NK-92 (cell line): ENCODE data around the gene MTHFD1.
"Not testable (repeated sequence)": the region's sequence is repeated elsewhere in the genome, so short reads cannot be mapped to it uniquely, and the experiment has no call there.

Experiments used
- DNase-seq: peaks from one replicate; lab custom pipeline; 2025; ENCODE audit not compliant: unreplicated experiment; lab: John Stamatoyannopoulos, UW

MTHFD1 gene

GRCh38 chr14:64387782-64388532 is at the start of gene MTHFD1:
Gene MTHFD1, plus strand, starts transcription at chr14:64388353. Its CDS starts 75 bp downstream, at chr14:64388428.
- DNase-seq = peak; percentile 66

- DNase-seq = peak; percentile 48
These were observed 49.4 kb upstream of the MTHFD1 start for GRCh38 chr14:64338616-64339316.

DNA sequence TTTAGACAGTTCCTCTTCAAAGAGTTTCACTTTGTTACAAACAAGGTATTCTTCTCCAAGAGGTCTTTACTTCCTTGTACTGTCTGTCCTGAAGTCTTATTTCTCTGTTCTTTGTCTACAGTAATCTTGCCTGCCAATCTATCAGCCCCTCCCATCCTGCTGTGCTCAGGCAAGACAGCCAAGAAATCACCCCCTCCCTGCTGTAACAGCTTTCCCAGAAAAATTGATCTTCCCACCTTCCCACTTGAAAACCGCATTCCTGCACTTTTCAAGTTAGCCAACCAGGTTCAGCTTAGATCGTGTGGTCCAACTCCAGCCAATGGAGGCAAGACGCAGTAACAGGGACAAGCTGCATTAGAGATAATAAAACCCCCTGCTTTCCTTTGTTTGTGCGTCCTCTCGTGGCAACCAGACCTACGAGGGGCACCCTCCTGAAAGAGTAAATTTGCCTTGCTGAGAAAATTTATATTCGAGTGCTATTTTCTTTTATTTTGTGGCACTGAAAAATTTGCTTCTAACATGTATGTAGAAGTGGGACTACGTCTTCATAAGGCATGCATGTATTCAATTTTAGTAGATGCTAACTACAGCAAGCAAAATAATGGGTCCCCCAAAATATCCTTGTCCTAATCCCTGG is 47.5 kb upstream of the MTHFD1 start:
- no peak for DNase-seq

- no peak for DNase-seq
These were observed 40.4 kb upstream of the MTHFD1 start for GRCh38 chr14:64347748-64348147.

GRCh38 chr14:64349741-64350490 is 38.2 kb upstream of the MTHFD1 start:
- DNase-seq = no peak

DNA sequence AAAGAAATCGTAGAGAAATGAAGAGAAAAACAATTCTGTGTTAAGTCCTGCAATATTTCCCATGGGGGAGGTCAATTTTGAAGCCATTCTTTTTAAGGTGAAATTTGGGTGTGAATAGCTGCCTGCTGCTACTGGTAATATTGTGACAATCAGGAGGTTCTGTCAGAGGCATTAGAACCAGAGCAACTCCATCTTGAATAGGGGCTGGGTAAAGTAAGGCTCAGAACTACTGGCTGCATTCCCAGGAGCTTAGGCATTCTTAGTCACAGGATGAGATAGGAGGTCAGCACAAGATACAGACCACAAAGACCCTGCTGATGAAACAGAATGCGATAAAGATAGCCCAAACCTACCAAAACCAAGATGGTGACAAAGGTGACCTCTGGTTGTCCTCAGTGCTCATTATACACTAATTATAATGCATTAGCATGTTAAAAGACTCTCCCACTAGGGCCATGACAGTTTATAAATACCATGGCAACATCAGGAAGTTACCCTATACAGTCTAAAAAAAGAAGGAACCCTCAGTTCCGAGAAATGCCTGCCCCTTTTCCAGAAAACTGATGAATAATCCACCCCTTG is 24.8 kb upstream of the MTHFD1 start:
- DNase-seq = no peak

DNA sequence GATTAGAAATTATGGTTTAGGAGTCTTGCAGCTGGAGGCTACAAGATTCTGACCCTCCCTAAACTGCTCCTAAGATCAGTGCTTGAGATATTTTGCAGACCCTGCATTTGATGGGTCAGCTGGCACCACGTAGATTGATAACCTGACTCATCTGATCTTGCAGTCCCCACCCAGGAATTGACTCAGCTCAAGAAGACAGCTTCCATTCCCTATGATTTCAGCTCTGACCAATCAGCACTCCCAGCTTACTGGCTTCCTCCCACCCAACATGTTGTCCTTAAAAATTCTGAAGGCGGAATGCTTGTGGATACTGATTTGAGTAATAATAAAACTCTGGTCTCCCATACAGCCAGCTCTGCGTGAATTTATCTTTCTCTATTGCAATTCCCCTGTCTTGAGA is 23.2 kb upstream of the MTHFD1 start:
- no peak for DNase-seq

DNA sequence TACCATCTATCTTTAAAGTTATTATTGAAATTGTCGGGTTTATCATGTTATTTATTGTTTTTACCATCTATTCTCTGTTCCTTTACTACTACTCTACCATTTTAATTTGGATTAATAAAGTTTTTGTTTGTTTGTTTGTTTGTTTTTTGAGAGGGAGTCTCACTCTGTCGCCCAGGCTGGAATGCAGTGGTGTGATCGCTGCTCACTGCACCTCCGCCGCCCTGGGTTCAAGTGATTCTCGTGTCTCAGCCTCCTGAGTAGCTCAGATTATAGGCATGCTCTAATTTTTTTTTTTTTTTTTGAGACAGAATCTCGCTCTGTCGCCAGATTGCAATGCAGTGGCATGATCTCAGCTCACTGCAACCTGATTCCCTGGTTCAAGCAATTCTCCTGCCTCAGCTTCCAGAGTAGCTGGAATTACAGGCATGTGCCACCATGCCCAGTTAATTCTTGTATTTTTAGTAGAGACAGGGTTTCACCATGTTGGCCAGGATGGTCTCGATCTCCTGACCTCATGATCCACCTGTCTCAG is 22.7 kb upstream of the MTHFD1 start:
- not testable (repeated sequence) for DNase-seq

DNA sequence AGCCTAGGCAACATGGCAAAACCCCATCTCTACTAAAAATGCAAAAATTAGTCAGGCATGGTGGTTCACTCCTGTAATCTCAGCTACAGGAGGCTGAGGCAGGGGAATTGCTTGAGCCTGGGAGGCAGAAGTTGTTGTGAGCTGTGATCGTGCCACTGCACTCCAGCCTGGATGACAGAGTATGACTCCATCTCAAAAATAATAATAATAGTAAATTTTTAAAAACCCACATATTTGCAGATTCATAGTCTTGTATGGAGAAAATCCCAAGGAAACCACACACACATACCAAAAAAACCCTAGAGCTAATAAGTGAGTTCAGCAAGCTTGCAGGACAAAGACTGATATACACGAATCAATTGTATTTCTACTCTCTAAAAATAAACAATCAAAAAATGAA is 19.0 kb upstream of the MTHFD1 start:
- DNase-seq = no peak

DNA sequence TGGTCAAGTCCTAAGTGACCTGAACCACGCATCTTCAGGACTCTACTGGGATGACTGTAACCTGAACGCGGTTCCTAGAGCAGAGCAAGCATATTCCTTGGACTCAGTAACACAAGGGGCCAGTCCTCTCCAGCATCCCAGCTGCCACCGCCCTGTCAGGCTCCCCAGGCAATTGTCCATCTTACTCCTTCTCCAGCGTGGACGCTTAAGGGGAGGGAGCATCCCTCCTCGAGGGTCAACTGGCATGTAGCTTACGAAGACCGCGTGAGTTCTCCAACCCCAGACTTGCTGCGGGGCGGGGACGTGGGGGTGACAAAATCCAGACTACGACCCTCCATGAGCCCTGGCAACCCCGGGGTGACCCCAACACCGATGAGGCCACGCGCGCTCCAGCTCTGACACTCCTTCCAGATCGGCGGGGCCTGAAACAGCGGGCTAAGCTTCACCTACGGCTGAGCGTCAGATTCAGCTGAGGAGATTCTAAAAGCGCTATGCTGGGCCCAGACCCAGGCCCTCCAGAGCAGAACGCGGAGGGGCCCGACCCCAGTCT is 846 bp upstream of the MTHFD1 start:
- DNase-seq = no peak

- no peak for DNase-seq
These were observed 556 bp downstream of the MTHFD1 start for GRCh38 chr14:64388533-64389285.

- no peak for DNase-seq
These were observed 3.1 kb downstream of the MTHFD1 start for GRCh38 chr14:64391113-64391725.

GRCh38 chr14:64391986-64392385 is 3.8 kb downstream of the MTHFD1 start:
- DNase-seq = no peak

DNA sequence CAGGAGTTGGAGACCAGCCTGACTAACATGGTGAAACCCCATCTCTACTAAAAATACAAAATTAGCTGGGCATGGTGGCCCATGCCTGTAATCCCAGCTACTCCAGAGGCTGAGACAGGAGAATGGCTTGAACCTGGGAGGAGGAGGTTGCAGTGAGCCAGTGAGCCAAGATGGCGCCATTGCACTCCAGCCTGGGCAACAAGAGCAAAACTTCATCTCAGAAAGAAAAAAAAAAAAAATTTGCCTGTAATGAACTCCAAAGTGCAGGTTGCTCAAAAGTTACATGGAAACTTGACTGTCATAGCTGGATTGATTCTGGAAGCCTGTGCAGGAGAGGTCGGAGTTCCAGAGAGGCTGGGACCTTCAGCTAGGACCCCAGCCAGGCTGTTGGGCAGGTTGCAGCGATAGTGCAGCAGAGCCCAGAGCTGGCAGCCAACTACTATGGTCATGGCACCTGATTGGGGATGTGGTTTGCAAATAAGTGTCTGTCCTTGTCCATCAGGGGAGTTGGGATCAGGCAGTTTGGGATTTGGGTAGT is 5.1 kb downstream of the MTHFD1 start:
- not testable (repeated sequence) for DNase-seq

GRCh38 chr14:64394423-64394822 is 6.3 kb downstream of the MTHFD1 start:
- no peak for DNase-seq

DNA sequence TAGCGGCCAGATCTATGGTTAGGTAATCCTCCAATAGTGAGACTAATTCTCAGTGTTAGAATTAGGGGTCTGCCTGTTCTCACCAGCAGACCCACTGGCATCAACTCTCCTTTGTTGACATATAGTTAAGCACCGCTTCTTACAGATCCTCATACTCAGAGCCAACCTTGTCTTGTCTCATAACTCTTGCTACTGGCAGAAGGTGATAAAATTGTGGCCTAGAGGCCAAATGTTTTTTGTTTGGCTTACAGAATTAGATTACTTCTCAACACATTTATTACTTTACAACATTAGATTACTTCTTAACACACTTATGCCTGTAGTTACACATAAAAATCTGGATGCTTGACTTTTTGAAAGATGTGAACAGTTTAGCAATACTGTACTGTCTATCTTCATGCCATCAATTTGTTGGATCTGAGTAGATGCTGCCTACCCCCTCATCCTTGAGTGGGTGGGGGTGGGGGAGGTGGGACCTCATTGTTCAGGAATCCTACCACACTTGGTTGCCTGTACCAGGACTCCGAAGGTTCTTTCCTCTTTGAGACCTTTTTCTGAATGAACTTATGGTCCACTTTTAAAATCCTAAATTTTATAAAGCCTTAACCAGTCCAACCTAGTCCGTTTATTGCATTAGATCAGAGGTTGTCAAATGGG is 7.0 kb downstream of the MTHFD1 start:
- no peak for DNase-seq

DNA sequence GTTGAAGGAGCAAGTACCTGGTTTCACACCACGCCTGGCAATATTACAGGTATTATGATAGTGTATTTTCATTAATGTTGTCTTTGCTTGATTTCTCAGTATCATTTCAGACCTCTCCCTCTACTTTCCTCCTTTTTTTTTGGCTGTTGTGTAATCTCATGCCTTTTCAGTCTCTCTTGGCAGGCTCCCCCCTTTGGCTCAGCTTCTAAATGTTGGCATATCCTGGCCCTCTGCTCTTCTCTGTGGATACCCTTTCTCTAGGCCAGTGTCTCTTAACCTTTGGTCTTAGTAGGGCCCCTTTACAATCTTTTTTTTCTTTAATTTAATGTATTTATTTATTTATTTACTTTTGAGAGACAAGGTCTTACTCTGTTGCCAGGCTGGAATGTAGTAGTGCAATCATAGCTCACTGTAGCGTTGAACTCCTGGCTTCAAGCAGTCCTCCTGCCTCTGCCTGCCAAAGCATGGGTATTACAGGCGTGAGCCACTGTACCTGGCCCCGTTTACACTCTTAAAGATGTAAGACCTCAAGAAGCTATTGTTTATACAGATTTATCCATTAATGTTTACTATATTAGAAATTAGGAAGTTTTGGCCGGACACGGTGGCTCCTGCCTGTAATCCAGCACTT is 12.8 kb downstream of the MTHFD1 start:
- DNase-seq = no peak

DNA sequence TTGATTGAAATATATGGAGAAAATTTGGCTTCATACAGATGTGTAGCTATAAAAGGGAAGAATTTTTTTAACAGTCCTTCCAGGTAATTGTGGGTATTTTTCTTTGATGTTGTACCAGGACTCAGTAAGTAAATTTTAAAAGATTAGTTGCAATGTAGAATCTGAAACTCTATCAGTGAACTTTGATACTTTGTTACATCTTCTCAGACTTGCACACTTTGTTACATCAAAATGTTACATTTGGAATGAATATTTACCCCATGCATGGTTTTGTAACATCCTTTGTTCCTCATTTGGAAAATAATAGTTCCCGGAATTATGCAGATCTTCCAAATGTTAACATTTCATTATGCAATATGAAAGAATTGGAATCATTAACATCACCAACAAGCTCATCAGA is 13.8 kb downstream of the MTHFD1 start:
- DNase-seq = no peak
